ENCODE data around the gene NRP1.

Gene NRP1

DNA sequence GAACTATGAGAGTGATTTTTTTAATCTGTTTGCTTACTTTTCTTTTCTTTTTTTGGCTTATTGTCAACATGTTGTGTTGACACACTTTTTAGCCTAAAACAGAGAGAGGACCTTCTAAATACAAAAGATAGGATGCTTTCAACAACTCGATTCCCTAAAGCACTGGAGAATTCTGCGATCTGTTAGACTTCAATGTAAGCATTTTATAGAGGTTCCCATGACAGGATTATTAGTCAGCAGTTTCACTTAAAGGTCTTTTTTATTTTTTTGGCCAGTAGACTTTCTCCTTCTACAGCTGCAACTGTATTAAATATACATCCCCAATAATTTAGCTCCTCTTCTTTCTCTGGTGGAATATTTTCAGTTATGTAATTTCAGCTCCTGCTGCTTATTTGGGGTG lies 12.7 kb upstream of the NRP1 start:
- no peak for DNase-seq

DNA sequence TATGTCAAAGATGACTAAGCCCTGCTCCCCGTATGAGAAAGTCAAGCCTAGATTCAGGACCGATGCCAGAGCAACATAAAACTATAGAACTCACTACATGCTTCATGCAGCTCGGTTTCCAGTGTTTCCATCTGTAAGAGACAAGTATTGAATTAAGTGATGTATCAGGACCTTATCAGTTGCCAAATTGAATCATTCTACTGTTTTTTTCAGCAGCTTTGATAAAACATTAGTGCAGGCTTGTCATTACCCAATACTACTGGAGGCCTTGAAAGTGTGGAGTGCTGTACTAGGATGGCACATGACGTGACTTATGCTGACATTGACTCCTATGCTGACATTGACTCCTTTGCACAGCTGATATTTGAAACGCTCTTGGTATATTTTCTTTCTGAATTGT lies 10.8 kb upstream of the NRP1 start:
- DNase-seq: no peak

DNA sequence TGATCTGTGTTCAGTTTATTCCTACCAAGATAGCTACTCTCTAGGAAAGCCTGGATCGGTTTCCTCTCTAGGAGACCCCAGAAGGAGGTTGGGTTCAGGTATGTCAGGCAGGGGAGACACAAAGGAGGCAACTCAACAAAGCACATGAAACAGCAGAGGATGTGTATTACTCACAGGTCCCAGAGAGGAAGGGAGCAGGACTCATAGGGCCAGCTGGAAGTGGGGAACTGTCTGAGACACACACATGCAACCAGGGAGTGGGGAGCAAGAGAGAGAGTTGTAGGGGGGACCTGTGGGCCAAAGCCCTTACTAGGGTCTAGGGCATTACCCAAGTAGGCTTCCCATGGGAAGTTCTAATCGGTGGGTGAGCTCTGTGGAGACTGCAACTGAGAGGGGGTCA lies 10.2 kb upstream of the NRP1 start:
- no peak for DNase-seq

DNA sequence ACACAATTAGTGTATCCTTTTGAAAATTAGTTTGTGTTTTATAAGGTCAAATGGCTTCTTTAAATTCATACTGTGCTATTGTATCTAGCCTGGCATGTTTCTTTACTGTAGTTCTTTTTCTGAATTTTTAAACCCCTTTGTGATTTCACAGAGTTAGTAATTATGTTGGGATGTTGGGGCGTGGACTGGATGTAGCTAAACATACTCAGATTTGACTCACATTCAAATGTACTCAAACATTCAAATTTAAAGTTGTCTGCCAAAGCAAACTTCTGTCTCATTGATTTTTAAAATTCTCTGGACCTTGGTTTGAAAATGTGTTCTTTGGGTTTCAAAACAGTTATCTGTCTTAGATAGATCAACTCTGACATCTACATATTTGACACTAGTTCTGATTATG lies 7.2 kb upstream of the NRP1 start:
- DNase-seq: no peak

DNA sequence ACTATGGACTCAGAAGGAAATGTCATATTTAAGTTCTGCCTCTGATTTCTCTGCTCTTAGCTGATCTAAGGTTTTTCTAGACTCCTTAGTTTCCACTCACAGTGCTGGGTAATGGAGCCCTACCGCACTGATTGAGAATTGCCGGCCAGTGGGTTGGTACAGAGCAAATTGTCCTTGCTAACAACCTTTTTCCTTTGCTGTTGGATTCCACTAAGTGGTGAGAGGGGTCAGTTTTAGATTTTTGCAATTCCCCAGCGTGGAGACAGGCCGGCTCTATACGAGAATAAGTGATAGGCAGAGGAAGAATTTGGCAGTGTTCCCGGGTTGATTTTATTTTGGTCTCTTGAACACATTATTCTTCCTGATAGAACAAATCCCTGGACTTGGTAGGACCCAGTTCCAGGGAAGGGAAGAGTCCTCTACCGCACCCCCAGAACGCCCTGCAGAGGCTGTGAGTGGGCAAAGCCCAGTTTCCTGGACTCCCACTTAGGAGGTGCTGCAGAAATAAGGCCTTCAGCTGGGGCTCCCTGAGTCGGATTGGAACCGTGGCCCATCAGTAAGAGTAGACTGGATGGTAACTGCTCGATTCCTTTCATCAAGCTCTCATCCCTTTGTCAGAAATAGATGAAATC lies 3.0 kb upstream of the NRP1 start:
- DNase-seq: no peak

DNA sequence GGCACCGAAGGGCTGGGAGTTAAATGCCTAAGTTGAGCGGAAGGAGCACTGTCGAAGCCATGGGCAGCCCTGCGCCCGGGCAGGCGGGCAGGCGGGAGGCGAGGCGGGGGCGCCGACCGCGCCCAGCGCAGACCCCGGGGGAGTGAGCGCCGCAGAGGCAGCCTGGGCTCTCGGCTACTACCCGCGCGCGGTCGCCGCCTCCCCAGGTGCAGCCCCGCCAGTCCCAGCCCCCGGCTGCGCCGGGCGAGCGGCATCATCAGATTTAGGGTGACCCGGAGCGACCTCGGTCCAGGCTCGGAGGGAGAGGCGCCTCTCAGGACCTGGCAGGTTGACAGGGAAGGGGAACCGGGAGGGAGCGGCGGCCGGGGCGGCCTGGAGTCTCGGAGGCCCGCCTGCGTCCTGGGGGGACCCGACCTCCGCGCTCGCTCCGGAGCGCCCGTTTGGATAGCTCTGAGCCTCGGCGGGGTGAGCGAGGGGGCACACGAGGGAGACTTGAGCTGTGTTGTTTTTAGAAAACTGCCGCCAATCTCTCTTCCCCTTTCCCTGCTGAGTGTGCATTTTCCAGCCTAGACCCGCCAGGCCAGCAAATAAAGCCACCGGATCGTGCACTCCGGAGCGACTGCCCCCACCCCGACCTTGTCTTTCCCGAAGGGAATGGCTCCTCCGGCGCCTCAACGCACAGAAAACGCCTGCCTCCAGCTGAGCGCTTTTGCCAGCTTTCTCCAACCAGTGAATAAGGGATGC lies 2.3 kb upstream of the NRP1 start:
- no peak for DNase-seq

DNA sequence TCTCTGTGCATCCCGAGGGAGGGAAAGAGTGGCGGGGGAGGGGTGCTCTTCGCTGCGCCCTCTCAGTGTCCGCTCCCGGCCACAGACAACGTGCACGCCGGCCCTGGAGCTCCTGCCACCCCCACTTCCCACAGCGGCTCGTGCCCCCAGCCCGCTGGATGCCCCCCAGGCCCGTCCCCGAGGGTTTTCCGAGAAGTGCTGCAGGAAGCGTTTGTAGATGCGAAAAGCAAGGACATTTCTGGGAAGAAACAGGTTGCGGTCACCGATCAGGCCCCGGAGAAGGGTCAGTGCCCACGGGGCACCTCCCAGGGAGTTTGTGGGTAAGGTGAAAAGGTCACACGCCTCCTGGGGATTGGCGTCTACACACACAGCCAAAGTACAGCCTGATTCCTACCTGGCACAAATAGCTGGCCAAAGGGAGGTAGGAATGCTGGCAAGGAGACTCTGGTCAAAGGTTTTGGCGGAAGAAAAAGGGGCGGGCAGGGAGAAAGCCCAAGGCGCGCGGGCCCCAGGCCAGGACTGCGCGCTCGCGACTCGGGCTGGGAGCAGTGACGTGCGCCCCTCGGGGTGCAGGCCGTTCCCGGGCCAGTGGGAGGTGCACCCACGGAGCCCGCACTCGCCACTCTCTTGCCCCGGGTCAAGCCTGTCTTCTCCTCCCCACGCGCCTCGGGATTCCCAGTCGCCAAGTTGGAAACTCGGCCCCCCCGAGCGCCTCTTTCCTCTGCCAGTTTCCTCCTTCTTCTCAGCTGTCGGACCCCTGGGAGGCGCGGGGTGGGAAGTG lies 1.5 kb upstream of the NRP1 start:
- DNase-seq: no peak

DNA sequence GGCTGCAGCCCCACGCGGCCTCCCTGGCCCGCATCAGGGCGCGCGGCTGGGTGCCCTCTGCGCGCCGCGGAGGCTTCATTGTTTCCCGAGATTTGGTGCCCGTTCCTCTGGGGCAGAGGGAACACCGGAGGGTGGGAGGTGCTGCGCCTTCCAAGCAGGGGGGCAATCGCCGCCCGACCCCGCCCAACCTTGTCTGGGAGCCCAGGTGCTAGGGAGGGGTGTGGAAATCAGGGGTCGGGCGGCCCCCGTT lies 1.0 kb upstream of the NRP1 start:
- no peak for DNase-seq

DNA sequence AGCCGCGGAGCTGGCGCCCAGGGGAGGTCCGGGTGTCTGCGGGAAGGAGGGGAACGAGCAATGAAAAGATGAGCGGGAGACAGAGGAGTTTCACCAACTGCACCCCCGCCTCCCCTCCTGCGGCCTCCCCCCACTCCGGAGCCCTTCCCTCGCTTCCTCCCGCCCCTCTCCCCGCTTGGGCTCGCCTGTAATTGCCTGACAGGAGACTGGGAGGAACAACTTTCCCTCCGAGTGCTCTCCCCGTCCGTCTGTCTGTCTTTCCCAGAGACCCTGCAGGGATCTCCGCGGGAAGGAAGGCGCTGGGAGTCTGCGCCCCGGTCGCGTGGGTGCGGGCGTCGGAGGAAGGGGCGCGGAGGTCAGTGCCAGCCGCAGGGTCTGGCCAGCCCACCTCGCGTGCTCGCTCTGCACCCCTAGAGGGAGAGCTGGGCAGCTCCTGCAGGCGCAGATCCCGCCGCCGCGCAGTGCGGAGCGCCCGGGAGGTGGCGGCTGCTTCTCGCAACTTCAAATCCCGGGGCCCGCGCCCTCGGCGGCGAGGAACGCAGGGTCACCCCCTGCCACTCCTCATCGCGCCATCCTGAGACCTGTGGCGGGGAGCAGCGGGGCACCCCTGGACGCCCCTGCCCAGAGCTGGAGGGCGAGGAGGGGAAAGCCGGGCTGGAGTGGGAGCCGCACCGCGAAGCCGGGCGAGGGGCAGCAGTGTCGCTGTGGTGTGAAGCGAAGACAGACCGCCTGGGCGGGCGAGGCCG lies 511 bp upstream of the NRP1 start:
- no peak for DNase-seq

DNA sequence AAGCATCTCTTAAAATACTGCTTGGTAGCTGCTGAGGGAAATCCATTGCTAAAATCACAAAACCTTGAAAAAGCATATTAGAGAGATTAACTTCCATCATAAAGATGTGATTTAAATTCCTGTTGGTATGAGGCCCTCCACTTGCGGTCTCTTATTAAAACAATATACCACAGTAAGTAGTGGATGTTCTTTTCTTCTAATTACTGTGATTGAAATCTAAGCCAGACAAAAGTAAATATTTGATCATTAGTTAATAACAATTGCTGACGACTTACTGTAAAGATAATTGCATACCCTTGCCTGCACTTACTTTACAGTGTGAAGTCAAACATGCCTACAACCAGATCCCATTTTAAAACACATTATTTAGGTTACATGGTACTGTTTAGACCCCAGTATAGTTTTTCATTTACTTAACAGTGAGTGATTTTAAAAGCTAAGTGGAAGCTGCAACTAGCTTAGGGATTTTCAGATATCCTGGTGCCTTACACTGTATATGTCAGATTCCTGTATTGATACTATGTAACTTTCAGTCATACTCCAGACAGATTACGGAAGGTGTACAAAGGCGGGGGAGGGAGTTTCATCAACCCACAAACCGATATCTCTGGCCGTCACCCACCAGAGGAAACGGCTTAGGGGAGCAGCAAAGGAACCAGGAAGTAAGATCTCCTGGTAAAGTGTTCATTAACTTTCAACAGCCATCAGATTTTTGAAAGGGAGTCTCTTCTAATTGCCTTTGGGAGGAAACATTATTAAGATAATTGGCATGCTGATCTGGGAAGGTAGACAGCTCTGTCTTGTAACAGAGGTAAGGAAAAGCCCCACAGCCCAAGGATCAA lies 986 bp downstream of the NRP1 start:
- DNase-seq: no peak

DNA sequence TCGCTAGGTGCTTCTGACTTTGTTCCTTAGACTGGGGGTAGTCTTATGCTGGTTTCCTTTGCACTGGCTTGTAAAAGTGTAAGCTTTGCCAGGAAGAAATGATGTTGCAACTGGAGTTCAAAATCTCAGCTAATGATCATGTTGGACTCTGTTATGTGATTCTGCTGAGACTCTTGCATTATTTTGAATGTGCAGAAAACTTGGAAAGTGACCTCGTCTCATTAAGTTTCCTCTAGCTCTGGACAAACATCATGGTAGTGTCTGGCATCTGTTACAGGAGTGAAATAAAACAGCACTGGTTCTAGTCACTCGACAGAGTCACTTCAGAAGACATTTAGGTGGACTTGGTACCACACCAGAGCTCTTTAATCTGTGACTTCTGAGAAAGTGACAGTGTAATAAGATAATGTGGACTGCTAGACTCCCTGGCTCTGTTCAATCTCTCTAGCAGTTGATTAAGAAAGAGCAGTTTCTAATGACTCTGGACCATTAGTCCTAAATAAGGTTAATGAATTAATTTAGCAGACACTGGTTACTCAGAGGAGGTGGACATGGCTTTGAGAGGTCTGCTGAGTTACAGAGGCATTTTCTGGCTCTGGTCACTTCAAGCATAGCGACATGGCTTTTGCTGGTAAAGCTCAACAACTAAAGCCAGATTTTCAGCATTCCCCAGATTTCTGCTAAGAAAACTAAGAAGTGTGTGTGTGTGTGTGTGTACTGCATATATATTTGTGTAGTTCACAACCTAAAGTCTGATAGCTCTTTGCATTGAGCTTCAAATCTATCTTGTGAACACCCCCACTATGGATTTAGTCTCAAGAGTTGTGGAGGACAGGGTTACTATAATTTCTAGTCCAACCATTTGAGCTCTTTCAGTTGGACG lies 2.0 kb downstream of the NRP1 start:
- no peak for DNase-seq

DNA sequence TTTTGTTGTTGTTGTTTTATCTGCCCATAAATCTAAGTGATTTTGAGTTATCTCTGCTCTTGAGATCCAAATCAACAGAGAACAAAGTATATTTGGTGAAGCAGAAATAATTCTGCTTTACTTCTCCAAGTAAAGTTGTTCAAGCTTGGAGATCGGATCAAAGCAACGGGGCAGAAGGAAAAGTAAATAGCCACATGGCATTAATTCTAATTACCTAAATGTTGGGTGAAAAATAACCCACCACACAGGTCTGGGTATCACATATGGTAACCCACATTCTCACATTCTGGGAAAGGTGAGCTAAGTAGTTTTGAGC lies 3.1 kb downstream of the NRP1 start:
- DNase-seq: no peak

DNA sequence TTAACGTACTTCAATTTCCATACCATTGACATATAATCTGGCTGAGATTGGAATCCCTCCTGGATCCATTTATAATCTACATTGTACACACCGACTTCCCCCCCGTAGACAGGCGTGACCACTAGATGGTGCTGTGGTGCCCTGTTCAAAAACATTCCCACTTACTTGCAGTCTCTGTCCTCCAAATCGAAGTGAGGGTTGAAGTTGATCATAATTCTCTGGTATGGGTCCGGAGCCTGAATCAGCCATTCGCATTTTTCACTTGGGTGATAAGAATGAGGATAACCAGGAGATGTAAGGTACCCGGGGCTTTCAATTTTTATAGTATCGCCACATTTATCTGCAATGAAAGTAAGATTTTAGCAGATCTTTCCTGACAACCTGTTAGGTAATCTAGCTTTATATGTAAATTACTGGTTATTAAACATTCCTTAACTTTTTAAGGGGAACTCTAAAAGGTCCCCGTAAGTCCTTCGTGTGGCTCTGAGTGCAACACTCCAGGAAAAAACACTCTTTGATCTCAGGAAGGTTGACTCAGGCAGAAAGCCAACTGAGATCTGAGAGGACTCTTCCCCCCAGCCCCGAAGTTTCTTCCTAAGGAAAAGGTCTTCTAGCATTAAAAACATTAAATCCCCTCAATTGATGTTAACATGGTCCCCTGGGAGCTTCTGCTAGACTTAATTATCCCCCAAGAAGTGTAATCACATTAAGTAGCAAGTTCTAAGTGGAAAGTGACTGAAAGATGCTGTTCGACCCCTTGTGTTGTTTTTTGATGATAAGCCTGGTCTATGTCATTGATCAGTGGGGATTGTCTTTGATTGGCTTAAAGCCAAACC lies 3.7 kb downstream of the NRP1 start:
- DNase-seq: no peak

DNA sequence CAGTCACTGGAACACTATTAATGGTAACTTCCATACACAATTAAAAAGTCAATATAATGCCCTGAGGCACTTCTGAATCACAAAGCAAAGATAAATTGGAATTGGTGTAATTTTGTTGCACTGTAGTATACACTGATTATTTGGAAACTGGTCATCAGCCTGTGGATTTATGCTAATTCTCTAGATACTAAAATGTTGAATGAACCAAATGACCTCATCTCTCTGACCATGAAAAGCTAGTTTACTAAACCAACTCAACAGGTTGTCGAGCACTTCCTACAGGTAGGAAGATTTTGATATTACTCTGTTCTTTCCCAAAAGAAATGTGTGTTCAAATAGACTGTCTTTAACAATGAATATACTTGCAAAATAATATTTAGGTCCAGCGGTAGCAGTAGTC lies 5.3 kb downstream of the NRP1 start:
- DNase-seq: no peak

DNA sequence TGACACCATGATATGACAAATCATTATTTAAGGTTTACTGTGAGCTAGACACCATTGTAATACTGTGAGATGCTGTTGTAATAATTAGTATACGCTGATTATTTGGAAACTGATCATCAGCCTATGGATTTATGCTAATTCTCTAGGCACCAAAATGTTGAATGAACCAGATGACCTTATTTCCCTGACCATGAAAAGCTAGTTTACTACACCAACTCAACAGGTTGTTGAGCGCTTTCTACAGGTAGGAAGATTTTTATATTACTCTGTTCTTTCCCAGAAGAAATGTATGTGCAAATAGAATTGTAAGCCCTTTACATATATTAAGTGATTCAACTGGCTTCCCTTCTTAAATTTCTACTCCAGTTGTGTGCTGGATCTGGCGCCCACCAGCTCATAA lies 6.2 kb downstream of the NRP1 start:
- no peak for DNase-seq

DNA sequence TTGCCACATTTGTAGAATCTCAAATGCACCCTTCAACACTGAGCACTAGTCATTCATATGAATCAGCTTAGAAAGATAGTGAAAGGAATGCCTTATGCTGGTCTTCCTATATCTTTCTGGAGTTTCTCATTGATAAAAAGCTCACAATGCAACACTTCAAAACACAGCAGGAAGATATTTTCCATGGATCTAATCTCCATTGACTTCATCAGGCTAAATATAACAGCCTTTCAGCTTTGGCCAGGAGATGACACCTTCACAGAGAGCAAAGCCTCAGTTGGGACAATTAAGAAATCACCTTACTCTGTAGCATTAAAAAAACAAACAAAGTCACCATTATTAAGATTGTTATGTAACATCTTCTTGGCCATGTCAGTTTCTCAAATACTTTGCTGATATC lies 6.7 kb downstream of the NRP1 start:
- no peak for DNase-seq

DNA sequence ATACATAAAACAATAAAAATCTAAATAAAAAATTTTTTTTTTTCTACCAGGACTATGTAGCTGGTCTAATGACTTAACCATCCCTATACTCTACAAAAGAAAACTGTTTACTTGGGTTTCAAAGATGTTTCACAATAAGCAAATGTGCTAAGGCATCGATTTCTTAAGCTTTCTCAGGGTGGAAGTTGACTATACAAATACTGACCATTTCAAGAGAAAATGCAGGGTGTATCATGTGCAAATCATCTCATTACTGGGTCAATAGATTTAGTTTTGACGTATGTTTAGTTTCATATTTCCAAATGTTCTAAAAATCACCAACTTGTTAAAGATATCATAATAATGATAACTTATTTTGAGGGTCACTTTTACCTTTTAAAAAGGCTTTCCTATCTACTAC lies 7.5 kb downstream of the NRP1 start:
- DNase-seq: no peak

DNA sequence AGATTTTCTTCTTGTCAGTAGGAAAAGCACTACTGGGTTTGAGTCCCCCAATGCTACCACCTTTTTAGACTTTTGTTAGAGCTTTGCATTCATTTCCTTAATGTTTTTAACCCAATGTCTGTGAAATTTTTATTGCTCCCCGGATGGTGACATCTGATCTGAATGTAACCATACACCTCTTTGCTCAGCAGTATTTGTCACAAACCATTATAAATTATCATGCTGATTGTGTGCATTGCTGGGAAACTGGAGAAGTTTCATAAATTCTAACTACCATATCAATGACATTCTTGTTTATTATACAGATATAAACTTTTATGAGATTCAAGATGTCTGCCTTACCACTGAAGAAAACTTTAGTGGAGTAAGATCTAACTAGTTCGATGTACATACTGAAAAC lies 8.5 kb downstream of the NRP1 start:
- no peak for DNase-seq

DNA sequence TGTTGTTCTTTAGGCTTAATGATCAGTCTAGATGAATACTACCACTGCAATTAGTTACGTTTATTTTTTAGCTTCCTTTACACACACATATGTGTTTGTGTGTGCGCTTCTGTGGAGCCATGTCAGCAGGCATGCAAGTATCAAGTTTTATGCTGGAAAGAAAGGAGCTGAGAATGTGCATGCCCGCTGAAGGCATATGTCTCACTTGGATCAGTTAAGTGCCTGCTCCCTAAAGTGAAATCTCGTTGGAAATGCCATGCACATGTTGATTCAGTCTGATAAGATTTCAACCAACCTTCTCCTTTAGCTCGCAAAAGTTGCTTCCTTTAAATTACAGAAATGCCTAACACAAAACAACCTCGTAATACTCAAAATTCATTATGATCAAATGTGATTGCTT lies 10.7 kb downstream of the NRP1 start:
- no peak for DNase-seq

DNA sequence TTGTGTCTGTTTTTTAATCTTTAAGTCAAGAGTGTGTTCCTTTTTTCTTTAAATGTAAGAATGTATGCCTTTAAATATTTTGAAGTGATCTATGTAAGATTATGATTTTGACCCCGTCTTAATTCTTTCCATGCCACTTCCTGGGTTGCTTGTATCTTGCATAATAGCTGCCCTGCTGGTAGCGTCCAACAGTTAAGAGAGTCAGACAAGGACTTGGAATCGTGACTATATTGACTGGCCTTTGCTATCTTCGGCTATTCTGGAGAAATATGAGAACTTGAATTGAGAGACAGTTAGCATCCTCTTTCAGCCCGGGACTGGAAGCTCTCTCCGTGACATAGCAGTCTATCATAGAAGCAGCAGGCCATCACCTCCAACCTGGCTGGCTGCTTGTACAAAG lies 13.0 kb downstream of the NRP1 start:
- no peak for DNase-seq

DNA sequence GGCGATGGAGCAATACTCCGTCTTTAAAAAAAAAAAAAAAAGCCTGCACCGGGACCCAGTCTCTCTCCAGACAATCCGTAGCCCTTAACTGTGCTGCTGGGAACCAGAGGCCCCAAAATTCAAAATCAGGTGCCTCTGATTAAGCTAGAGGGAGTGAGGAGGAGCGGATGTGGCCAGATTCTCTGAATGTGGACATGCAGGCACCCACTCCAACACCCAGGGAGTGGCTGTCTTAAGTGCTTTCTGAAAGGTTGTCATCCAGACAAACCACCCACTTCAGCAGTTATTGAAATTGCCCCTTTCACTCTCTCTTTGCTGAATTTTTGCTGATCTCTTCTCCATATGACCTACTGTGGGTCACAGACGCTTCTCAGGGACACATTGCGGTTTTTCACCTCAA lies 14.2 kb downstream of the NRP1 start:
- no peak for DNase-seq

All from cerebellar nuclear complex (tissue), 1 donor.